Measurements from ENCODE around the gene CAMK1D. TPM values are rescaled to one million over a fixed set of nuclear protein-coding genes. Genes with fewer than 3 reads are reported as not detected.
"Not testable (repeated sequence)": the region's sequence is repeated elsewhere in the genome, so short reads cannot be mapped to it uniquely, and the experiment has no call there.

Gene CAMK1D
- total RNA-seq, 3 donors from 2014 or later (not counting 1 experiment from before 2014, with no cell fraction given), result 44.2 to 56.4 (median 49.7) TPM

GRCh38 chr10:12854988-12855387 is 505.6 kb downstream of the CAMK1D start:
- no CpG with 5 or more reads among the region's 2 CpGs for WGBS (ENCODE audit: insufficient coverage)
- Mint-ChIP-seq H3K9me3 (no peaks in the 10 kb centered on the region), H3K27me3 (ENCODE audit: low read depth in 2 of 2) (peaks cover 17 to 18% of the 10 kb centered on the region in 2 donors), H3K4me1 (no peaks in the 10 kb centered on the region), H3K27ac (no peak overlapping the region), H3K36me3 (no peaks in the 10 kb centered on the region), H3K4me3 (no peak overlapping the region)
- no peak overlapping the region for H3K4me3 ChIP-seq (ENCODE audit: low read length)
- H3K27me3 ChIP-seq (ENCODE audit: control insufficient read depth, insufficient read depth, low read length), result no peaks in the 10 kb centered on the region
- intact Hi-C loops (cut with micrococcal nuclease), result no loop called here
- H3K9me3 ChIP-seq (ENCODE audit: control insufficient read depth, insufficient read depth, low read length), result no peaks in the 10 kb centered on the region
- H3K36me3 ChIP-seq (ENCODE audit: control insufficient read depth, insufficient read depth, low read length), result no peaks in the 10 kb centered on the region
- H3K4me1 ChIP-seq (ENCODE audit: control insufficient read depth, insufficient read depth, low read length), result no peaks in the 10 kb centered on the region
- no peak overlapping the region for H3K27ac ChIP-seq (ENCODE audit: low read length)
- DNase-seq, result no peak
- TF ChIP-seq, protein P1, sequence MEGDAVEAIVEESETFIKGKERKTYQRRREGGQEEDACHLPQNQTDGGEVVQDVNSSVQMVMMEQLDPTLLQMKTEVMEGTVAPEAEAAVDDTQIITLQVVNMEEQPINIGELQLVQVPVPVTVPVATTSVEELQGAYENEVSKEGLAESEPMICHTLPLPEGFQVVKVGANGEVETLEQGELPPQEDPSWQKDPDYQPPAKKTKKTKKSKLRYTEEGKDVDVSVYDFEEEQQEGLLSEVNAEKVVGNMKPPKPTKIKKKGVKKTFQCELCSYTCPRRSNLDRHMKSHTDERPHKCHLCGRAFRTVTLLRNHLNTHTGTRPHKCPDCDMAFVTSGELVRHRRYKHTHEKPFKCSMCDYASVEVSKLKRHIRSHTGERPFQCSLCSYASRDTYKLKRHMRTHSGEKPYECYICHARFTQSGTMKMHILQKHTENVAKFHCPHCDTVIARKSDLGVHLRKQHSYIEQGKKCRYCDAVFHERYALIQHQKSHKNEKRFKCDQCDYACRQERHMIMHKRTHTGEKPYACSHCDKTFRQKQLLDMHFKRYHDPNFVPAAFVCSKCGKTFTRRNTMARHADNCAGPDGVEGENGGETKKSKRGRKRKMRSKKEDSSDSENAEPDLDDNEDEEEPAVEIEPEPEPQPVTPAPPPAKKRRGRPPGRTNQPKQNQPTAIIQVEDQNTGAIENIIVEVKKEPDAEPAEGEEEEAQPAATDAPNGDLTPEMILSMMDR (IDR thresholded peaks at IDR 0.05), result no peak
- no peak for ATAC-seq

GRCh38 chr10:12862459-12862858 is 513.1 kb downstream of the CAMK1D start:
- WGBS (ENCODE audit: insufficient coverage), result 86% methylated on average over 3 of the region's 3 CpGs
- Histone ChIP-seq H3K4me1 (ENCODE audit: control insufficient read depth, insufficient read depth, low read length) (no peaks in the 10 kb centered on the region), H3K27me3 (ENCODE audit: control insufficient read depth, insufficient read depth, low read length) (no peaks in the 10 kb centered on the region), H3K27ac (ENCODE audit: low read length) (no peak overlapping the region), H3K36me3 (ENCODE audit: control insufficient read depth, insufficient read depth, low read length) (no peaks in the 10 kb centered on the region), H3K4me3 (ENCODE audit: low read length) (no peak overlapping the region), H3K9me3 (ENCODE audit: control insufficient read depth, insufficient read depth, low read length) (no peaks in the 10 kb centered on the region)
- DNase-seq (no peak), ATAC-seq (no peak)
- TF ChIP-seq, protein P1 (IDR thresholded peaks at IDR 0.05), result no peak
- Mint-ChIP-seq H3K4me3 (no peak overlapping the region), H3K27me3 (ENCODE audit: low read depth in 2 of 2) (peaks cover 11 to 12% of the 10 kb centered on the region in 2 donors), H3K9me3 (no peaks in the 10 kb centered on the region), H3K36me3 (no peaks in the 10 kb centered on the region), H3K27ac (no peak overlapping the region), H3K4me1 (no peaks in the 10 kb centered on the region)
- intact Hi-C loops (cut with micrococcal nuclease), result no loop called here

GRCh38 chr10:12865515-12865914 is 516.2 kb downstream of the CAMK1D start:
- H3K9me3 ChIP-seq (ENCODE audit: control insufficient read depth, insufficient read depth, low read length); H3K4me3 ChIP-seq (ENCODE audit: low read length); H3K27me3 ChIP-seq (ENCODE audit: control insufficient read depth, insufficient read depth, low read length); intact Hi-C loops (cut with micrococcal nuclease); H3K36me3 ChIP-seq (ENCODE audit: control insufficient read depth, insufficient read depth, low read length); H3K27ac Mint-ChIP-seq; H3K27ac ChIP-seq (ENCODE audit: low read length); H3K9me3 Mint-ChIP-seq; H3K36me3 Mint-ChIP-seq; H3K4me1 ChIP-seq (ENCODE audit: control insufficient read depth, insufficient read depth, low read length); DNase-seq; H3K27me3 Mint-ChIP-seq (ENCODE audit: low read depth in 2 of 2); H3K4me1 Mint-ChIP-seq; H3K4me3 Mint-ChIP-seq; ATAC-seq: not testable (repeated sequence)
- 91% methylated on average over 6 of the region's 6 CpGs for WGBS (ENCODE audit: insufficient coverage)

GRCh38 chr10:12868229-12868628 is 518.9 kb downstream of the CAMK1D start:
- Histone ChIP-seq H3K27ac (ENCODE audit: low read length) (no peak overlapping the region), H3K4me3 (ENCODE audit: low read length) (no peak overlapping the region), H3K36me3 (ENCODE audit: control insufficient read depth, insufficient read depth, low read length) (no peaks in the 10 kb centered on the region), H3K9me3 (ENCODE audit: control insufficient read depth, insufficient read depth, low read length) (no peaks in the 10 kb centered on the region), H3K27me3 (ENCODE audit: control insufficient read depth, insufficient read depth, low read length) (no peaks in the 10 kb centered on the region), H3K4me1 (ENCODE audit: control insufficient read depth, insufficient read depth, low read length) (no peaks in the 10 kb centered on the region)
- Mint-ChIP-seq H3K27me3 (ENCODE audit: low read depth in 2 of 2) (peaks cover 0 to 2% of the 10 kb centered on the region in 2 donors), H3K9me3 (no peaks in the 10 kb centered on the region), H3K36me3 (no peaks in the 10 kb centered on the region), H3K27ac (no peak overlapping the region), H3K4me3 (no peak overlapping the region), H3K4me1 (no peaks in the 10 kb centered on the region)
- DNase-seq (no peak), ATAC-seq (no peak)
- TF ChIP-seq, protein P1 (IDR thresholded peaks at IDR 0.05), result no peak
- 64% methylated on average over 5 of the region's 5 CpGs for WGBS (ENCODE audit: insufficient coverage)
- intact Hi-C loops (cut with micrococcal nuclease), result no loop called here
